HG03159 (cell line): ENCODE data around the gene FAM107B.
"Not testable (repeated sequence)": the region's sequence is repeated elsewhere in the genome, so short reads cannot be mapped to it uniquely, and the experiment has no call there.

Source experiments
- ATAC-seq: cut with Tn5 transposase; IDR thresholded peaks from one replicate; pipeline ENCODE4 v1.9.1; 2021; ENCODE audit warnings: mild to moderate bottlenecking, moderate library complexity; ENCODE audit not compliant: unreplicated experiment

The FAM107B gene

GRCh38 chr10:14696821-14697220 lies 77.9 kb downstream of the FAM107B start:
- ATAC-seq, result no peak

GRCh38 chr10:14695847-14696480 lies 78.7 kb downstream of the FAM107B start:
- no peak for ATAC-seq

- no peak for ATAC-seq
These were observed 80.8 kb downstream of the FAM107B start for GRCh38 chr10:14693891-14694290.

GRCh38 chr10:14692344-14693076 lies 82.2 kb downstream of the FAM107B start:
- no peak for ATAC-seq

- no peak for ATAC-seq
These were observed 83.3 kb downstream of the FAM107B start for GRCh38 chr10:14691359-14691758.

GRCh38 chr10:14688606-14689005 lies 86.1 kb downstream of the FAM107B start:
- ATAC-seq, result no peak

GRCh38 chr10:14688189-14688588 lies 86.5 kb downstream of the FAM107B start:
- not testable (repeated sequence) for ATAC-seq

GRCh38 chr10:14687340-14687739 lies 87.4 kb downstream of the FAM107B start:
- no peak for ATAC-seq

GRCh38 chr10:14686356-14686755 lies 88.3 kb downstream of the FAM107B start:
- ATAC-seq, result no peak

GRCh38 chr10:14684354-14684753 lies 90.3 kb downstream of the FAM107B start:
- ATAC-seq, result no peak

- ATAC-seq, result no peak
These were observed 91.4 kb downstream of the FAM107B start for GRCh38 chr10:14683256-14683655.

GRCh38 chr10:14681802-14682201 lies 92.9 kb downstream of the FAM107B start:
- ATAC-seq, result no peak

- no peak for ATAC-seq
These were observed 93.4 kb downstream of the FAM107B start for GRCh38 chr10:14681305-14681704.

GRCh38 chr10:14678637-14679036 lies 96.1 kb downstream of the FAM107B start:
- no peak for ATAC-seq

- no peak for ATAC-seq
These were observed 98.0 kb downstream of the FAM107B start for GRCh38 chr10:14676732-14677131.

GRCh38 chr10:14674376-14675050 lies 100.2 kb downstream of the FAM107B start:
- ATAC-seq, result no peak

GRCh38 chr10:14673189-14673861 lies 101.4 kb downstream of the FAM107B start:
- ATAC-seq, result no peak

GRCh38 chr10:14671386-14671831 lies 103.3 kb downstream of the FAM107B start:
- ATAC-seq, result no peak

GRCh38 chr10:14670551-14671240 lies 104.0 kb downstream of the FAM107B start:
- no peak for ATAC-seq

GRCh38 chr10:14669576-14669975 lies 105.1 kb downstream of the FAM107B start:
- ATAC-seq, result no peak

- ATAC-seq, result no peak
These were observed 106.9 kb downstream of the FAM107B start for GRCh38 chr10:14667781-14668180.
